Neural progenitor cell (in vitro differentiated cells): Measurements from ENCODE around the gene SRGAP3. TPM values are rescaled to one million over a fixed set of nuclear protein-coding genes. Genes with fewer than 3 reads are reported as not detected.

ENCODE experiments used
- DNase-seq: peaks from one replicate; pipeline ENCODE4 v3.0.0-alpha.2; 2016; ENCODE audit warnings: low spot score
- H2AFZ ChIP-seq: fragments of 200-600 bp; sonication (generic); replicated peaks from 2 replicates; pipeline ENCODE4 v1.6.1; 2016; ENCODE audit warnings: antibody characterized with exemption
- H3F3A ChIP-seq: fragments of 200-600 bp; sonication (generic); 2 replicates; pipeline ENCODE4 v1.6.1; 2016; ENCODE audit warnings: antibody characterized with exemption, low read depth
- H3K27ac ChIP-seq: fragments of 200-600 bp; sonication (generic); 2 replicates; pipeline ENCODE4 v1.5.1; 2016; ENCODE audit warnings: mild to moderate bottlenecking
- H3K27me3 ChIP-seq: fragments of 200-600 bp; sonication (generic); 2 replicates; pipeline ENCODE4 v1.6.1; 2016; ENCODE audit warnings: mild to moderate bottlenecking, moderate library complexity
- H3K36me3 ChIP-seq: fragments of 200-600 bp; sonication (generic); 2 replicates; pipeline ENCODE4 v1.5.1; 2016
- H3K4me1 ChIP-seq: fragments of 200-600 bp; sonication (generic); 2 replicates; pipeline ENCODE4 v1.6.1; 2016; ENCODE audit warnings: mixed run types
- H3K4me2 ChIP-seq: fragments of 200-600 bp; sonication (generic); 2 replicates; pipeline ENCODE4 v1.6.1; 2016
- H3K4me3 ChIP-seq: fragments of 200-600 bp; sonication (generic); 2 replicates; pipeline ENCODE4 v1.5.1; 2016
- H3K79me2 ChIP-seq: fragments of 200-600 bp; sonication (generic); 2 replicates; pipeline ENCODE4 v1.6.1; 2016; ENCODE audit warnings: low read depth
- H3K9ac ChIP-seq: fragments of 200-600 bp; sonication (generic); 2 replicates; pipeline ENCODE4 v1.6.1; 2016
- H3K9me3 ChIP-seq: fragments of 200-600 bp; sonication (generic); 2 replicates; pipeline ENCODE4 v1.5.1; 2016; ENCODE audit warnings: low read depth
- H4K20me1 ChIP-seq: fragments of 200-600 bp; sonication (generic); 2 replicates; pipeline ENCODE4 v1.6.1; 2016; ENCODE audit warnings: low read depth
- H3K27ac Mint-ChIP-seq: 3 replicates; pipeline ENCODE4 v1.8.0; 2021; ENCODE audit warnings: mixed read lengths
- H3K27me3 Mint-ChIP-seq: 2 replicates; pipeline ENCODE4 v1.8.0; 2022; ENCODE audit warnings: low read depth, mild to moderate bottlenecking, inconsistent platforms, moderate library complexity, mixed read lengths; ENCODE audit not compliant: insufficient read depth
- H3K36me3 Mint-ChIP-seq: 3 replicates; pipeline ENCODE4 v1.8.0; 2021; ENCODE audit warnings: mixed read lengths
- H3K4me1 Mint-ChIP-seq: 3 replicates; pipeline ENCODE4 v1.8.0; 2021; ENCODE audit warnings: mixed read lengths
- H3K4me3 Mint-ChIP-seq: 3 replicates; pipeline ENCODE4 v1.8.0; 2021; ENCODE audit warnings: mild to moderate bottlenecking, moderate library complexity, mixed read lengths
- H3K9me3 Mint-ChIP-seq: 3 replicates; pipeline ENCODE4 v1.8.0; 2020; ENCODE audit warnings: mixed read lengths
- CTCF ChIP-seq: fragments of 200-600 bp; sonication (generic); IDR thresholded peaks from 2 replicates; pipeline ENCODE4 v1.5.1; 2017; ENCODE audit warnings: antibody characterized with exemption, mild to moderate bottlenecking
- EZH2 ChIP-seq: fragments of 200-600 bp; sonication (generic); IDR thresholded peaks from 2 replicates; pipeline ENCODE4 v1.6.1; 2017; ENCODE audit warnings: antibody characterized with exemption, mild to moderate bottlenecking, moderate library complexity
- EZH2phosphoT487 ChIP-seq: fragments of 200-600 bp; sonication (generic); IDR thresholded peaks from 2 replicates; pipeline ENCODE4 v1.6.1; 2017; ENCODE audit warnings: antibody characterized with exemption
- total RNA-seq: library from RNA; depleted of rRNA; stranded (reverse); fragments of >200 nt; gene quantifications from 2 replicates; pipeline ENCODE4 v1.2.3, GENCODE V29; 2015; ENCODE audit warnings: low replicate concordance

The SRGAP3 gene
- total RNA-seq, 1 donor from 2014 or later: 59.3 TPM

GRCh38 chr3:9100513-9100894, 148.9 kb downstream of the SRGAP3 start:
- H3K36me3 ChIP-seq: no peaks in the 10 kb centered on the region
- H2AFZ ChIP-seq: no peak overlapping the region
- Mint-ChIP-seq H3K4me3 (peak overlapping the region; percentile 24), H3K4me1 (peaks cover 71% of the 10 kb centered on the region), H3K9me3 (no peaks in the 10 kb centered on the region), H3K36me3 (peaks cover 17% of the 10 kb centered on the region), H3K27me3 (no peaks in the 10 kb centered on the region), H3K27ac (peak overlapping the region; percentile 28)
- peaks cover 42% of the 10 kb centered on the region for H3F3A ChIP-seq
- no peak overlapping the region for H3K4me2 ChIP-seq
- H4K20me1 ChIP-seq: peaks cover 7% of the 10 kb centered on the region
- no peak overlapping the region for H3K27ac ChIP-seq
- H3K79me2 ChIP-seq: no peaks in the 10 kb centered on the region
- no peak overlapping the region for H3K9ac ChIP-seq
- no peak overlapping the region for H3K4me3 ChIP-seq
- no peaks in the 10 kb centered on the region for H3K9me3 ChIP-seq
- no peaks in the 10 kb centered on the region for H3K27me3 ChIP-seq
- no peak for DNase-seq
- TF ChIP-seq EZH2phosphoT487 (no peak), EZH2 (no peak), CTCF (no peak)
- H3K4me1 ChIP-seq: peaks cover 46% of the 10 kb centered on the region

DNA sequence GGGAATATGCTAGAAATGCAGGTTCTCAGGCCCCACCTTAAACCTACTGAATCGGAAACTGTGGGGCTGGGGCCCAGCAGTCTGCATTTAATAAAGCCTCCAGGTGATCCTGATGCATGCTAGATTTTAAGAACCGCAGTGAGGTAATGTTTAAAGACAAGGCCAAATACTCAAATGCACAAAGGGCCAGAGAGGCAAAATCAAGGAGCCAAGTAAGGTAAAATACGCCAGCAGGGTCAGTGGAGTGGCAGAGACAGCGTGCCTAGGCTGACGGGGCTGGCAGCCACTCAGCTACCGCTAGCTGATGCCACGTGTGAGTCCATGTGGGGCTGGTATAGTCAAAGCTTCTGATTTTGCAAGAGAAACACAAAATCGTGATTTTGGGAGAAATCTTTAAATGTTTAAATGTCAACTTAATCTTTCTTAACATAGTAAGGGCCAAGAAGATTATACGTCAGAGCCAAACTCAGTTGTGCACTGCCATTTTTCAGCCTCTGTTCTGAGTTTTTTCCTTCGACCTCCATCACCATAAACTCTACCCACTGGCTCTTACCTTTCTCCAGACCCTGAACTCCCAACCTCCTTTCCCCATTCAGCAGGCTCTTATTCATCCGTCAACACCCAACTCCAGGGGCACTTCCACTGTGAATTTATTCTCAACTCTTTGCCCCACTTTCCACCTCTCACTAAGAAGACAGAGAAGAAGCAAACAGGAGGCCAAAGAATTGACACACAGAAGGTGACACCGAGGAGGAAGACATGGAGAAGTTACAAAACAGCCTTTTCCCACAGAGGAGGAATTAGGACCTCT, 149.5 kb downstream of the SRGAP3 start:
- TF ChIP-seq EZH2 (no peak), CTCF (no peak), EZH2phosphoT487 (no peak)
- H3K4me2 ChIP-seq: no peak overlapping the region
- peaks cover 7% of the 10 kb centered on the region for H4K20me1 ChIP-seq
- no peak overlapping the region for H2AFZ ChIP-seq
- H3K9me3 ChIP-seq: no peaks in the 10 kb centered on the region
- H3K4me1 ChIP-seq: peaks cover 42% of the 10 kb centered on the region
- no peaks in the 10 kb centered on the region for H3K36me3 ChIP-seq
- Mint-ChIP-seq H3K4me3 (no peak overlapping the region), H3K27me3 (no peaks in the 10 kb centered on the region), H3K27ac (peak overlapping the region; percentile 28), H3K36me3 (peaks cover 12% of the 10 kb centered on the region), H3K4me1 (peaks cover 66% of the 10 kb centered on the region), H3K9me3 (no peaks in the 10 kb centered on the region)
- H3K4me3 ChIP-seq: no peak overlapping the region
- H3K27ac ChIP-seq: no peak overlapping the region
- peaks cover 38% of the 10 kb centered on the region for H3F3A ChIP-seq
- no peaks in the 10 kb centered on the region for H3K79me2 ChIP-seq
- DNase-seq: no peak
- H3K9ac ChIP-seq: no peak overlapping the region
- no peaks in the 10 kb centered on the region for H3K27me3 ChIP-seq

GRCh38 chr3:9098716-9099675, 150.4 kb downstream of the SRGAP3 start:
- peak overlapping the region; percentile 35 for H3K27ac Mint-ChIP-seq
- no peak for TF ChIP-seq EZH2

More at GRCh38 chr3:9098716-9099675, 150.4 kb downstream of the SRGAP3 start:
- Histone ChIP-seq H3F3A (peaks cover 38% of the 10 kb centered on the region), H3K4me1 (peaks cover 42% of the 10 kb centered on the region), H3K27ac (no peak overlapping the region), H2AFZ (no peak overlapping the region), H3K4me3 (no peak overlapping the region), H3K79me2 (no peaks in the 10 kb centered on the region), H3K9ac (no peak overlapping the region), H4K20me1 (peaks cover 7% of the 10 kb centered on the region), H3K36me3 (no peaks in the 10 kb centered on the region), H3K9me3 (no peaks in the 10 kb centered on the region), H3K4me2 (peak overlapping the region; percentile 40), H3K27me3 (no peaks in the 10 kb centered on the region)
- H3K36me3 Mint-ChIP-seq: peaks cover 9% of the 10 kb centered on the region
- H3K9me3 Mint-ChIP-seq: no peaks in the 10 kb centered on the region
- DNase-seq: peak; percentile 23
- peak overlapping the region; percentile 1 for H3K4me3 Mint-ChIP-seq
- no peaks in the 10 kb centered on the region for H3K27me3 Mint-ChIP-seq
- peaks cover 66% of the 10 kb centered on the region for H3K4me1 Mint-ChIP-seq
